ENCODE data around the gene RCBTB1.
"Not testable (repeated sequence)": the region's sequence is repeated elsewhere in the genome, so short reads cannot be mapped to it uniquely, and the experiment has no call there.

Gene RCBTB1

GRCh38 chr13:49602615-49603014 is 17.3 kb upstream of the RCBTB1 start:
- DNase-seq, result not testable (repeated sequence)

- DNase-seq, result no peak
These were observed 16.6 kb upstream of the RCBTB1 start for GRCh38 chr13:49602005-49602404.

GRCh38 chr13:49597043-49597641 is 11.8 kb upstream of the RCBTB1 start:
- DNase-seq, result no peak

GRCh38 chr13:49596221-49596620 is 10.9 kb upstream of the RCBTB1 start:
- no peak for DNase-seq

GRCh38 chr13:49594576-49594975 is 9.2 kb upstream of the RCBTB1 start:
- no peak for DNase-seq

- DNase-seq, result not testable (repeated sequence)
These were observed 8.5 kb upstream of the RCBTB1 start for GRCh38 chr13:49593876-49594275.

- not testable (repeated sequence) for DNase-seq
These were observed 5.4 kb upstream of the RCBTB1 start for GRCh38 chr13:49590714-49591113.

- no peak for DNase-seq
These were observed 2.0 kb upstream of the RCBTB1 start for GRCh38 chr13:49587311-49587847.

- no peak for DNase-seq
These were observed 1.4 kb upstream of the RCBTB1 start for GRCh38 chr13:49586717-49587116.

- DNase-seq, result no peak
These were observed 581 bp downstream of the RCBTB1 start for GRCh38 chr13:49584771-49585182.

GRCh38 chr13:49580980-49581680 is 4.2 kb downstream of the RCBTB1 start:
- no peak for DNase-seq

GRCh38 chr13:49579501-49579900 is 5.9 kb downstream of the RCBTB1 start:
- DNase-seq, result no peak

GRCh38 chr13:49571299-49572240 is 13.8 kb downstream of the RCBTB1 start:
- DNase-seq, result no peak

GRCh38 chr13:49569993-49570689 is 15.2 kb downstream of the RCBTB1 start:
- no peak for DNase-seq

- DNase-seq, result no peak
These were observed 17.9 kb downstream of the RCBTB1 start for GRCh38 chr13:49567491-49567890.

GRCh38 chr13:49566461-49566860 is 18.9 kb downstream of the RCBTB1 start:
- no peak for DNase-seq

- DNase-seq, result not testable (repeated sequence)
These were observed 19.9 kb downstream of the RCBTB1 start for GRCh38 chr13:49565461-49565860.

GRCh38 chr13:49563516-49563915 is 21.8 kb downstream of the RCBTB1 start:
- DNase-seq, result no peak

- DNase-seq, result no peak
These were observed 24.3 kb downstream of the RCBTB1 start for GRCh38 chr13:49561062-49561410.

GRCh38 chr13:49560270-49561061 is 24.9 kb downstream of the RCBTB1 start:
- no peak for DNase-seq

GRCh38 chr13:49559006-49559405 is 26.4 kb downstream of the RCBTB1 start:
- DNase-seq, result no peak

- DNase-seq, result no peak
These were observed 31.0 kb downstream of the RCBTB1 start for GRCh38 chr13:49554387-49554786.
